Lower leg skin (tissue), 4 donors: ENCODE data around the gene ANKS6. TPM values are rescaled to one million over a fixed set of nuclear protein-coding genes. Genes with fewer than 3 reads are reported as not detected.

ENCODE experiments used
- DNase-seq, 2 donors: peaks; one replicate each; pipeline ENCODE4 v3.0.0-alpha.2; 2019; ENCODE audit warnings: low spot score in 2 of 2
- H3K4me3 ChIP-seq: fragments of 200-600 bp; sonication (generic); 2 replicates; pipeline ENCODE4 v1.5.1; 2017; ENCODE audit warnings: mild to moderate bottlenecking, low read depth; ENCODE audit not compliant: poor library complexity, severe bottlenecking
- CTCF ChIP-seq, 3 donors: fragments of 450-650 bp; IDR thresholded peaks; one replicate each; pipeline ENCODE4 v1.5.1; 2016; ENCODE audit warnings: antibody characterized with exemption in 3 of 3, mild to moderate bottlenecking in 3 of 3, moderate library complexity in 2 of 3
- POLR2A ChIP-seq, 2 donors: fragments of 450-650 bp; IDR thresholded peaks; one replicate each; pipeline ENCODE4 v1.6.1; 2016 to 2017; ENCODE audit warnings: antibody characterized with exemption in 2 of 2, mild to moderate bottlenecking in 1 of 2, moderate library complexity in 1 of 2
- WGBS, 2 donors: methylation state at CpG; one replicate each; pipeline ENCODE4 v1.1.5; 2018; 5-methylcytosine and 5-hydroxymethylcytosine counted together
- intact Hi-C: fragments of 100-400 bp; cut with DNase I; formaldehyde crosslinking; loops from one replicate; pipeline ENCODE4 v1.15.0; 2023; ENCODE audit warnings: low total_unique reads
- total RNA-seq, 4 donors: library from RNA; depleted of rRNA; stranded (reverse); fragments of >200 nt; gene quantifications; one replicate each; pipeline ENCODE4 v1.1.0, GENCODE V29; 2016

ANKS6 gene
- total RNA-seq, 4 donors from 2014 or later = 11.3 to 28.0 (median 19.1) TPM

GRCh38 chr9:98801561-98801960, 5.2 kb upstream of the ANKS6 start:
- TF ChIP-seq CTCF (IDR thresholded peaks at IDR 0.05) = no peak
- TF ChIP-seq POLR2A (IDR thresholded peaks at IDR 0.05) = no peak
- DNase-seq = peak in 1 of 2 donors; percentile 9
- intact Hi-C loops = no loop called here
- no peak overlapping the region for H3K4me3 ChIP-seq
- WGBS, 2 donors = 86 to 94% methylated on average over 1 of the region's 1 CpG

- no peak for DNase-seq
- intact Hi-C loops = no loop called here
- TF ChIP-seq POLR2A (IDR thresholded peaks at IDR 0.05) (no peak), CTCF (IDR thresholded peaks at IDR 0.05) (no peak)
- WGBS, 2 donors = 75 to 85% methylated on average over 3 of the region's 3 CpGs
- H3K4me3 ChIP-seq = no peak overlapping the region
Observed at GRCh38 chr9:98798254-98798653, 1.9 kb upstream of the ANKS6 start.

- DNase-seq = peak in 1 of 2 donors; percentile 21
- WGBS, 2 donors = 86 to 90% methylated on average over 4 of the region's 4 CpGs
- intact Hi-C loops = no loop called here
Observed at GRCh38 chr9:98797491-98797890, 1.1 kb upstream of the ANKS6 start.

GRCh38 chr9:98795970-98796363, 388 bp downstream of the ANKS6 start:
- intact Hi-C loops = no loop called here
- TF ChIP-seq CTCF (IDR thresholded peaks at IDR 0.05) = no peak
- TF ChIP-seq POLR2A (IDR thresholded peaks at IDR 0.05) = no peak
- WGBS, 2 donors = 1% methylated on average over 20 to 43 of the region's 48 CpGs
- peak in 1 of 2 donors; percentile 85 for DNase-seq
- H3K4me3 ChIP-seq = peak overlapping the region; percentile 41

More at GRCh38 chr9:98797491-98797890, 1.1 kb upstream of the ANKS6 start:
- H3K4me3 ChIP-seq = no peak overlapping the region
- TF ChIP-seq CTCF (IDR thresholded peaks at IDR 0.05) (no peak), POLR2A (IDR thresholded peaks at IDR 0.05) (no peak)

- intact Hi-C loops = no loop called here
- TF ChIP-seq CTCF (IDR thresholded peaks at IDR 0.05) (no peak), POLR2A (IDR thresholded peaks at IDR 0.05) (no peak)
- peak in 1 of 2 donors; percentile 69 for DNase-seq
- 54 to 58% methylated on average over 12 of the region's 12 CpGs for WGBS, 2 donors
- H3K4me3 ChIP-seq = no peak overlapping the region
Observed at GRCh38 chr9:98795295-98795955, 930 bp downstream of the ANKS6 start.

GRCh38 chr9:98794802-98795201, 1.6 kb downstream of the ANKS6 start:
- DNase-seq = peak in 1 of 2 donors; percentile 68

More at GRCh38 chr9:98794802-98795201, 1.6 kb downstream of the ANKS6 start:
- no peak for TF ChIP-seq POLR2A (IDR thresholded peaks at IDR 0.05)
- TF ChIP-seq CTCF (IDR thresholded peaks at IDR 0.05) = no peak
- intact Hi-C loops = no loop called here
- WGBS, 2 donors = 77 to 90% methylated on average over 3 of the region's 3 CpGs
- H3K4me3 ChIP-seq = no peak overlapping the region
